DMS153 (cell line): ENCODE measurements around the gene KCNAB1.

Experiments
- DNase-seq: peaks from one replicate; lab custom pipeline; 2025; lab: John Stamatoyannopoulos, UW

Gene KCNAB1

DNA sequence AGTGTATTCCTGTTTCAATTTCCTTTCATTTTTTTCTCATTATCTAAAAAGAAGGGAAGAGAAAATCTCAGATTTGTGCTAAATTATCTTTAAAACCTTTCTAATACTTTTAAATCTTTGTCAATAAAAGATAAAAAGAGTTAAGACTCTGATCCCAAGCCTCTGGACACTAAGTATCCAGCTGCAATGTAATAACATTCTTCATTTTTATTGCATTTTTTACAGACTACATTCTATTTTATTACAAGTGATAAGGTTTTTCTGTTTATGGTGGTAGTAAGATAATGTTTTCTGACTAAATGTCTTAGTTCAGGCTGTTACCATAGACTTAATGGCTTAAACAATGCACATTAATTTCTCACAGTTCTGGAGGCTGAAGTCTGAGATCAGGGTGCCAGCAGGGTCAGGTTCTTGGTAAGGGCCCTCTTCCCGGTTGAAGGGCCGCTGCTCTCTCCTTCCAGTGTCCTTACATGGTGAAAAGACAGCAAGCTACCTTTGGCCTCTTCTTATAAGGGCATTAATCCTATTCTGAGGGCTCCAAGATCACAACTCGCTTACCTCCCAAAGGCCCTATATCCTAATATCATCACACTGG is 19.7 kb downstream of the KCNAB1 start:
- DNase-seq = no peak

DNA sequence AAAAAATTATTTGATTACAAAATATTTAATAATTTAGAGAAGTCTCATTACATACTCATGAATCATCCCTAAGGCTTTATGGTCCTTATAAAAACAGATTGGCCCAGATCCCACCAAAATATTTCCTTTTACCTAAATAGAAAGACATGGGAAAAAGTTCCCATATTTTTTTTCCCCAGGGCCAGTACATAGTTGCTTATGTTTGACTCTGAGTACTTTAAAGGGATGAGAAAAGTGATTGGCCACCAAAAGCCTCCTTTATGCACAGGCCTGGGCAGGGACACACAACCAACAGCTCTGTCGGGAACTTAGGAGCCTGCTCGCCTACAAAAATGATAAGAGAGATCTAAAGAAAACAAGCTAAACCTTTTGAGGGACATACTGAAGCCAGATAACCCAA is 22.3 kb downstream of the KCNAB1 start:
- DNase-seq = no peak

DNA sequence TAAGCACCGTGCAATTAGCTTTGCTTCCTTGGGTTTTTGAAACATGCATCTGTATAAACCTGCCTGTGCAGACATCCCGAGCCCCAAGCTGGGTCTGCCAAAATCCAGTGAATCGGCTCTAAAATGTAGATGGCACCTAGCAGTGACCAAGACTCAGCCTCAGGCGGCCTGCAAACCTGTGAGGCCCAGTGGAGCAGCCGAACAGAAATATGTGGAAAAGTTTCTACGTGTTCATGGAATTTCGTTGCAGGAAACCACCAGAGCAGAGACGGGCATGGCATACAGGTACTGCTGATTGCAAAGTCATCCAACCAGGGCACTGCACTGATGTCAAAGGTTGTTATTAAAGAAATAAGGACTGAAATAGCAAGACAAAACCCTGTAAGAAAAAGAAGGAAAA is 22.8 kb downstream of the KCNAB1 start:
- DNase-seq = no peak

DNA sequence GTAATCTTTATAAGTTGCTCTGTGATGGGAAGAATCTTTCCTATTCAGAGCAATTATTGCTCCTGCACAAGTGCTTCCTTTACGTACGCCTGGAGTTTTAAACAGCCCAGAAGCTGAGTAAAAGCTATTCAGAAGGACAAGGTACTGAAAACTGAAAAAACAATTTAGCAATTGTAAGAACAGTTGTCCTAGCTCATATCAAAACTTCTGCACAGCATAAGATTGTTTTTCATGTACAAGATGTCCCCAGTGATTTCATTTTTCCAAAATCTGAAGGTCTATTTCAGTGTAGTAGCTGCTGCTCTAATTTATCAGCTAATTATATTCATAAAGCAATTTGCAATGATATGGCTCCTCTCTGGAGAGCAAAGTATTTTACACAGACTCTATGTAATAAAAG is 23.7 kb downstream of the KCNAB1 start:
- no peak for DNase-seq

DNA sequence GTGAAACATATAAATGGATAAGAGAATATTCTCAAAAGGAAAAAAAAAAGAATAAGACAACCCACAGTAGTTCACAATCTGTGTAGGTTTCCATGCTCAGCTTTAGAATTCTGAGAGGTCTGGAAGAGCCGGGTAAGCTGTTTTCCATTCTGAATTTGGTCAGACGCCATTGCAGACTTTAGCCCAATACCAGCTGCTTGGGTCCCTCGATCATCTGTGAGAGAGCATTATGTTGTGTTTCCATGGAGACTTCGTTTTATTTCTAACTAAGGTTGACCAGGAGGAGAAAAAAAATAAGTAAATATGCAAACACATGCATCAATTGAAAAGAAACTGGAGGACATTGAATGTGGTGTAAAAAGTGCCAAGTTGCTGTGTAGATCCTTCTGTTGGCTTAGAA is 25.5 kb downstream of the KCNAB1 start:
- DNase-seq = no peak

DNA sequence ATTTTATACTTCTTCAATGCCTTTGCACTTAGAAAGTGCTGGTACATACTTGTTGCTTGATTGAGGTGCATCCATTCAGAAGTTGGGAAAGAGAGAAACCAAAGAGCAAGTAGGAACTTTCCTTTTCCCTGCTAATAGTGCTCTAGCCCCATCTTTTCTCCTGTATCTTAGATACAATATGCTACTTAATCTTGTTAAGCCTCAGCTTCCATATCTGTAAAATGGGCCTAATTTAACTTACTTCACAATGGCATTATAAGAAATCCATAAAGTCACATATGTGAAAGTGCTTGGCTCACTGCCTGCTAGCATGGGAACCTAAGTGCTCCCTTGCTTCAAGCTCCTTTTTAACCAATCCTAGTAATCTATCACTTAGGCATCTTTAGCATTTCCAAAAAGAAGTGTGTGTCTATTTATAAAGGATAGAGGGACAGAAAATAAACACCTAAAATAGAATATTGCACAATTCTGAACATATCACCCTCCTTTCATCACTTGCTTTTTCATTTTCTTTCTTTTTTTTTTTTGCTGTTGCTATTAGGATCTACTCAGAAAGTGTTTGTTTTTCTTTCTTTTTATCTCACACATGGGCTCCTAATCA is 28.1 kb downstream of the KCNAB1 start:
- DNase-seq = no peak

DNA sequence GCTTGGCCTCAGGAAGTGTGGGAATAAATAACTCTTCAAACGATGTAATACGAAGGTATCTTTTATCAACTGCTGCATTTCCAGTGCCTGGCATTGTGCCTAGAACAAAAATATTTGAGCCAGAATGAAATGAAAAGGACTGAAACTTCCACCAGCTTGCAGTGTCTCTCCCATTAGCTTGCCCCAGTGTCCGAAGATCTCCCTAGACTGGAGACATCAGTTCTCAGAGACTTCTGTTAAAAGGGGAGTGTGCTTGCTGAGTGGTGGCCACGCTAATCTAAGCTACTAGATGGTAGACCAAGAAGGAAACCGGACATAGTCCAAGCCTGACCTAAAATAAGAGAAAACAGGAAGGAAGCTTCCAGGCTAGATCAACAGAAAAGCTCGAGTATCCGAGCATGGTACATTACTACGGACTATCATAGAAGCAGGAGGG is 28.6 kb downstream of the KCNAB1 start:
- DNase-seq = no peak

DNA sequence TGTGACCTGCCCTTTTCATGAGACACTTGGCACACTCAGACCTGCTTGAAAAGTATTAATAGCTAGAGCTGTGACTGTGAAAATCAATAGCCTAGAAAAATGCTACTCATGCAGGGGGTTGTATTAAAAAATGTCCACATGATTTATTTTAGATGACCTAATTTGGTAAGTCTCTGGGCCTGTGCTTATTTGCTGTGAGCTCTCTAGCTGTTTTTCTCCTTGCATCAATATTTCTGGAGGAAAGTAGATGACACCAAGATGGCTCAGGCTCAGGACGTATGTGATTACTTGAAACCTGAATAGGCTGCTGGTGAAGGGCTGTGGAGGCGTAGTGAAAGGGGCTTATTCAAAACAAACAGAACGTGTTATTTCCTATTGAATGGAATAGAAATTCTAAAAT is 29.5 kb downstream of the KCNAB1 start:
- DNase-seq = no peak

DNA sequence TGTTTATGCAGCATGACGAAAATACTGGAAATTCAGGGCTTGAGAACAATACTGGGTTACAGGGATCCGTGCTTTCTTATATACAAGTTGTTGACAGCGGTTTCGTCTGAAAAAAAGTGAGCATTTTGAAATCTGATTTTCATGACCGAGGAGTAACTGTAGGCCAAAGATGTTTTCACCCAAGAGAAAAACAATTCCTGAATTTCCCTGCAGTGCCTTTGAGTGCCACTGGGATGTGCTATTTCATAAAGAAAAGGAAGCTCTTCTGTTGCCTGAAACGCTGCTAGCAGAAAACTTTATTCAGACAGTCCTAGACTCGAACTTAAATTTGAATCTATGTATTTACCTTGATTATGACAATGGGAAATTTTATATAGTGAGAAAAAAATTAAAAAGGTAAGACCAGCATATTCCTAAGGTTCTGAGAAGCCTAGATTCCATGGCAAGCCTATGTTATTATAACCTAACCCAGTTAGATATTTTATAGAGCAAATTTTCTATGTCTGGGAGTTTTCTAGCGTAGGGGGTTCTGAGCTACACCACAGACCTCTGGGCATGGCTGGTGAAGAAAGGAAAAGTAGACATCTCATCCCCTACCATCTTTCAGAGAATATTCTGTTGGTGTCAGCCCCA is 30.2 kb downstream of the KCNAB1 start:
- DNase-seq = peak; percentile 51

DNA sequence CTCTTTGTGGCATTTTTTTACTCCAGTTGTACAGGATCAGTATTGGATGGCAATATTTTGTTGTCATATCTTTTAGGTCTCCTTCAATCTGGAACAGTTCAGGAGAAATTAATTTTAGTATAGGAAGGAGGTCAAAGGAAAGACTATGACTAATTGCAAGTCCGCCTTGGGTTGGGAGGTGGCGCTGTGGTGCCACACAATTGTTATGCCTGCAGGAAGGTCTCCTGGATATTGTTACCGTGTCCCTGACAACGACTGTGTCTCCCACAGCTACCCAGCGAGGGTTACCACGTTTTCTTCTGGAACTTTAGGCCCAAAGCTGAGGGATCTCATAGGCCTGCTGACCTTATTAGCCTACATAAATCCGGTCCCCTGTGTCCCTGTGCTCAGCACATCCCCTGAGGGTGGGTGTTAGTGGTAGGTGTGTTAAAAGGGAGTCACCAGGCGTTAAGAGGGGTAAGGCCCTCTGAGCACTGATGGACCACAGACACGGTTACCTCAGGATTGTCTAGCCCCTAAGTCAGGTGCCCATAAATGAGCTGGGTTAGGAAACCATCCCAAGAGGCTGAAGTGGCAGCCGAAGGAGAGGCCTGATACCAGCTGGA is 31.5 kb downstream of the KCNAB1 start:
- peak; percentile 68 for DNase-seq

DNA sequence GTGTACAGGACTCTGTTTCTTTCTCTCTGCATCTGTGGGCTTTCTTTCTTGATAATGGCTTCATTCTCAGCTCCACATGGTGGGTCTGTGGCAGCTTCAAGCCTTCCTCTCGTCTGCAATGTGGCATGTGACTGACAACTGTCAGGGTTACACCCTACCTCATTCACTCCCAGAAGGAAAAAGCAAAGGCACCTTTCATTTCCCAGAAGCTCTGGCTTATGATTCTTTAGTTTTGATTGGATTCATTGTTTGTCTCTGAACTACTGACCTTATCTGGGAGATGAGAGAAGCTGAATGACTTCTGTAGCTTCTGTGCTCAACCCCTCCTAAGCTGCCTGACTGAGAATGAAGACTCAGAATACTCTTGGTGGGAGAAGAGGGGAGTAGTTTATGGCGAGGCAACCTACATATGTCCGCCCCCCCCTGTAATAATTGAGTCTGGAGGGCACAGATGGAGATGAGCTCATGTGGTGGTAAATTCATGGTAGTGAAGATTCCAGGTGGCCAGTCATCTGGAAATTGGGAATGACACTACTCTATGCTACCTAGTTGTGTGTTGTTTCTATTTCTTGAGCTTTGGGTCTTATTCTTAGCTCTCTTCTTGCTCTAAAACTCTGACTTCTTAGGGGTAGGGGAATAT is 38.4 kb downstream of the KCNAB1 start:
- DNase-seq = no peak

DNA sequence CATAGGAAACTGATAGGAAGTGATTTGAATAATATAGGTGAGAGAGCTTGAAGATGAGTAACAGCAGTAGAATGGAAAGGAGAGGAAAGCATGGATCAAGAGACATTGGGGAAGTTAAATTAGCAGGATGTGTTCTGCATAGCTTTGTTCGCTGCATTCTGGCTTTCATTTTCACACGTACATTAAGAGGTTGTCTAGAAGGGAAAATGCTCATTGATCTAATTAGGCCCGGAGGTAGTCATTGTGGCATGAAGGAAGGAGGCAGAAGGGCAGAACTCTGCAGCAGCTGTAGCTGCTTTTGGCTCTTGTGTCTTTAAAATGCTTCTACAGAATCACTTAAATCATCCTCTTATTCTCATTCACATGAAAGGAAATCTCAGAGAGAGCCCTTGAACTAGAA is 40.3 kb downstream of the KCNAB1 start:
- DNase-seq = no peak

DNA sequence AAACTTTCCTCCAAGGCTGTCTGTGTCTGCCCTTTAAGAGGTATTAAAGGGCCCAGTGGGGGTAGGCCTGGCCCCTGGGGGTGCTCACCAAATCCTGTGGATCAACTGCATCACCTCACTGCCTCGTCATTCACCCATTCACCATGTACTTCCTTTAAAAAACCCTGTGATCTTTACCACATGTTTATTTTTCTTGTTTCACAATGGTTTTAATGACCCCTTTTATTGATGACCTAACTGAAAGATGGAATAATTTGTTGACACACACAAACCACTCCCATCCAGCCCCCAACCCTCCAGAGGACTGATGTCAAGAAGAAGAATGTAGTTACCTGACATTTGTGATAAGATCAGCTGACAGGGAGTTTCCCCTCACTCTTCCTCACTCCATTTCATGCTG is 40.8 kb downstream of the KCNAB1 start:
- peak; percentile 85 for DNase-seq

DNA sequence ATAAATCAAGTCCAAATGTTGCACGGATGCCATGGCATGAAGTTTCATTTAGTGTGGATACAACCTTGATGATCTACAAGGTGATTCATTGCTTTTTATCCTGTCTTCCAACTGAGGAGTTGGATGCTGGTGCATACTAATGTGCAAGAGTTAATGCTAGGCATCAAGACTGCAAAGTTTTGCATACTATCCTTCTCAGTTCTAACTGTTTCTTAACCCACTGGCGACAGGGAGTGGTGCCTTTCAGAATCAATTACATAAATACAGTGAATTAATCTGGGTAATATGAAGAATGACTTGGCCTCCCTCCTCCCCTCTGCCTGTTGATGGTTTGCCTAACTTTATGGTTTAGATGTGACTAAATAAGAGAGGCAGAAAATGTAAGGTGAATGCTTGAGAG is 43.5 kb downstream of the KCNAB1 start:
- DNase-seq = no peak

DNA sequence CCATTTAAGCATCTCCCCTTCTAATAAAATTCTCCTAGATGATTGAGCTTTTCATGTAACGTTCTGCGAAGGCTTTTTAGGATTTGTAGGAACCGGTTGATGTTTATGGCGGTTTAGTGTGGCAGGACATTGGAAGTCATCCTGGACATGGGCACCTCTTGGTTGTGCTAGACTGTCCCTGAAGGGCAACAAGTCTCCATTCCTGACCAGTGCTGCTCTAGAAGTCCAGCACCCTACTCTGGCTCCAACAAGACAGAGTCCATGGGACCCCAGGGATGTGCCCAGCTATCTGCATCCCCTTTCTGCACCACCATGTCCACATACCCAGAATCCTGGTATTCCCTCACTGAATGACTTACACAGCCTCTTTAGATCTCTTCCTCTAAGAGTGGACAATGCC is 46.4 kb downstream of the KCNAB1 start:
- DNase-seq = no peak

DNA sequence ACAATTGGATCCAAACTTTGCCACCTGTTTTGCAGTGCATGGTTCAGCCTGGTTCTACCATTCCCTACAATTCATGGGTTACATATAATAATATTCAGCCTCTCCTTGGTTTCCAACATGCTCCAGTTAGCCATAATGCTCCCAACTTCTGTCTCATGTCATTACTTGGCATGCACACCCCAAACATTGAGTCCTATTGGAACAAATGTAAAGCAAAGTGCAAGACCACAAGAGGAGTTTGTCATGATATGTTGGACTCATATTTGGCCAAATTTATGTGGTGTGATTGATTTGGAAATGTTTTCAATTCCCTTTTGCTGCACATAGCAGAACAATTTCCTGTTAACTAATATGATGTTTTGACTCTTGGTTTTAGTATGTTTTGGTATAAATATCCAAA is 50.2 kb downstream of the KCNAB1 start:
- no peak for DNase-seq

DNA sequence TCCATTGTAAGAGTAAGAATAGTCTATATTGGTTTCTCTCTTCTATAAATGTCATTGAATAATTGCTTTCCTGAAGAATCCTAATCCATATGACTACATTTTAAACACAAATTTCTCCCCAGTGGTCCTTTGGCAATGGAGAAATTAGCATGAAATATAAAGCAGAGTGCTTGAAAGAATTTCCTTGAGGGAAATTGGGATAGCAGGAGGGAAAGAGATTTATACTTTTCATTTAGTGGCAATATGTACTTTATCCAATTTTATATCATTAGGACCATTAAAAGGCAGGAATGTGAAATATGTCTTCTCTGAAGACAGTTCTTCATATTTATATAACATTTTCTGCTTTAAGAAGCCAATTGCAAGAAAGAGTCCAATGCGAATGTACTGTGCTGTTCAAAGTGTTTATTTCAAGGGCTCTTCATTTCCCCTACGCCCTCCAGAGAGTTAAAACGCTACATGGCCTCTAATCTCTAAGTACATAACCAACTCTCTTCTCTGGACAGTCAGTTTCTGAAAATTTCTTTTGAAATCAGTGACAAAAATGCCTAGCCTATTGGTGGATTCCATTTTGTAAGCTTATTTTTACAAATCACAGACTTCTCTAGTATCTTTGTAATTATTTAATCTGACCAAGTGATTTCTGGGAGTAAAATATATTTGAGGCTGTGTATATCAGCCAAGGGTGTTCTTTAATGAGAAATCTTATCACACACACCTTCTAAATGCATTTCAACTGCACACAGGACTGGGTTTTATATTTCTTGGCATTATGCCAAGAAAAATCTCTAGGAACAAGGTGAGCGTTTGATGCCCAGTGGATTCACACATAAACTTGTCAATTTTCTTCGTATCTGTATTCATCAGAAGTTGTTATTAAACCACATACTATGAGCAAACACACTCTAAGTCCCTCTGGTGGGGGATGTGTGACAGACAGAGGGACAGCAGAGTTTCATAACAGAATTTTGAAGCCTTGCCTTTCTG is 51.2 kb downstream of the KCNAB1 start:
- DNase-seq = no peak

DNA sequence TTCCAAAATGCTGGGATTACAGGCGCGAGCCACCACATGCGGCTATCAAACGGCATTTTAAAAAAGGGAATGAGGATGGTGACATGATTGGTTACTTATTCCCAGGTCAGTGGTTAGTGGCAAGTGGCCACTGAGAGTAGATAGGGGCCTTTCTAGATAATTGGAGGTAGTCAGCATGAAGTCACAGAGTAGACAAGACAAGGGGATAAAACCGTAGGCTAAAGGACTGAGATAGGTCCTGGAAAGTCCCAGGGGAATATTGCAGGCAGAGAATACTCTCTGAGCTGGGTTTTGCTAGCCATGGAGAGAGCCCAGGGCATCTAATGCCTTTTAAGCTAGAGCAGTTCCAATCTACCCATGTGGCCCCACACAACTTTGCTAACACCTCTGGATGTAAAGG is 52.2 kb downstream of the KCNAB1 start:
- DNase-seq = no peak

DNA sequence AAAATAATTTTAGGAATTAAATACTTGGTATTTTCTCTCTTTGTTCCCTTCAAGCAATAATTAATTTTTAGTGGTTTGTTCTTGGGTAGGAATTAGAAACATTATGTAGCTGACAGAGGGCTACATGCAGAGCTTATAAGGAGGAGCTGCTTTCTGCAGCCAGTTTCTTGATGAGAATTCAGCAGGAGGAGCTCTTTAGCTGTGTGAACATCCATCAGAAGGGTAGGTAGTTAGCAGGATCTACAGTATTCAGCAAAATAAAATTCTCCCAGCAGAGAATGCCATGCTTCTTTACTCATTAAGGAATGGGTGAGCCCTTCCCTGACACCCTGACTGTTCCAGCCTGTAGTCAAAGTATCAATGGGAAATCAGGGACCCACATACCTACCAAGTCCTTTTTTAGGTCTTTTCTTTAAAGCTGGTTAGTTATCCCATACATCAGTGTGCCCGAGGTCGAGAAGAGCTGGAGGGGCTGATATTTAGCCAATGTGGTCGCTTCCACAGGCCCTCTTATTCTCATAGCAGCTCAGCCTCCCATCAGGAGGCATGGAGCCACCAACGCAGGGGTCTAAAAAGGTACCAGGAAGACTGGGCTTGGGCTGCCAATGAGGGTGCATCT is 54.0 kb downstream of the KCNAB1 start:
- DNase-seq = peak; percentile 32

DNA sequence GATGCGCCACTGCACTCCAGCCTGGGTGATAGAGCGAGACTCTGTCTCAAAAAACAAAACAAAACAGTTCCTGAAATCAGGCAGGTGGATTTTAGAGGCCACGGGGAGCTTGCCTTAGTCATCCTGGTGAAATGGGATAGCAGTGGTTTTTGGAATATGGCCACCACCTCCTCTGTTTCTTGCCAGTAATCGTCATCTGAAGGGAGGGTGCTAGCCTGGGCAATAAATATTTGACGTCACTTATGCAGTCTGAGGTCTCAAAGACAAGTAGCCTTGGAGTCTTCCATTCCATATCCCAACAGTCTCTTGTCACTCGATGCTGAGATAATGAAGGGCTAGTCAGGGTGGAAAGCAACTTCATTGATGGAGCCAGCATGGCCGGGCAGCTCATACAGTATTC is 55.2 kb downstream of the KCNAB1 start:
- no peak for DNase-seq

DNA sequence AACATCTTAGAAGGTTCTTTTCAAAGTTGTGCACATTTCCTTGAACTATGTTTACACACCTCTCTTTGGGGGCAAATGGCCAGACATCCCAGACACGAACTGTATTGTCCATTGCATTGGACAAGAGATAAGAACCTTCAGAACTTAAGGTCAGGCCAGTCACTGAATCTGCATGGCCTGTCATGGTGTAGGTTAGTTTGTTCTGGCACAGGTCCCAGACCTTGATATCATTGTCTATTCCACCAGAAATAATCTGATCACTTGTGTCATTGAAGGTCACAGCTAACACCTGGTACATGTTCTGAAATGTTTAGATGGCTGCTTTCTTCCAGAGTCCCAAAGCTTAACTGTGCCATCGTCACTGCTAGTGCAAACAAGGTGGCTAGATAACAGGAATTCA is 55.7 kb downstream of the KCNAB1 start:
- DNase-seq = peak; percentile 70
